ENCODE measurements around the gene ATAD3C.
A peak's percentile ranks its signal among the peaks of the same experiment; 100 is the strongest.
"Not testable (repeated sequence)": the region's sequence is repeated elsewhere in the genome, so short reads cannot be mapped to it uniquely, and the experiment has no call there.

Gene ATAD3C

GRCh38 chr1:1418464-1419362, 30.8 kb upstream of the ATAD3C start:
- no peak for DNase-seq (ENCODE audit: low spot score)

DNA sequence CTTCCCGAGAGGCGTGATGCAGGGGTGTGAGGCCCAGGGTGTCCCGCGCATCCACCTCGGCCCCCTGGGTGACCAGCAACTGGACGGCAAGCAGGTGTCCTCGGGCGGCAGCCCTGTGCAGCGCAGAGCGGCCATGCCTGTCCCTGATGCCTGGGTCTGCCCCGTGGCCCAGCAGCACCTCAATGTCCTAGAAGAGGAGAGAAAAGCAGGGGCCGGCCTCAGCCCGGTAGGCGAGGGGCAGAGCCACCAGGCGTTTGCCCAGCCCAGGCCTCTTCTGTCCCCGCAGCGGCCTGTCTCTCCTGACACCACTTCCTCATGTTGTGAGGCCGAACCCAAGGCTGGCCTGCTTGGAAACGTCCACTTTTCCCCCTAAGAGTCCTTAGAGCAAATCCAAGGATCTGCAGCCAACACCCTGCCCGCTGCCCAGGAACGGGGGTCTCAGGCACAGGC, 30.1 kb upstream of the ATAD3C start:
- DNase-seq (ENCODE audit: low spot score), result no peak

- DNase-seq (ENCODE audit: low spot score), result peak; percentile 73
Measured at GRCh38 chr1:1419813-1420653, 29.5 kb upstream of the ATAD3C start.

GRCh38 chr1:1420654-1421141, 28.8 kb upstream of the ATAD3C start:
- DNase-seq (ENCODE audit: low spot score), result peak; percentile 5

- DNase-seq (ENCODE audit: low spot score), result no peak
Measured at GRCh38 chr1:1421147-1421906, 28.2 kb upstream of the ATAD3C start, which contains the start of gene ANKRD65. ANKRD65 (minus strand) TSS chr1:1421276; CDS start chr1:1421005, 271 bp downstream.

GRCh38 chr1:1421907-1422464, 27.5 kb upstream of the ATAD3C start:
- peak; percentile 4 for DNase-seq (ENCODE audit: low spot score)

GRCh38 chr1:1422465-1423244, 26.8 kb upstream of the ATAD3C start:
- no peak for DNase-seq (ENCODE audit: low spot score)

DNA sequence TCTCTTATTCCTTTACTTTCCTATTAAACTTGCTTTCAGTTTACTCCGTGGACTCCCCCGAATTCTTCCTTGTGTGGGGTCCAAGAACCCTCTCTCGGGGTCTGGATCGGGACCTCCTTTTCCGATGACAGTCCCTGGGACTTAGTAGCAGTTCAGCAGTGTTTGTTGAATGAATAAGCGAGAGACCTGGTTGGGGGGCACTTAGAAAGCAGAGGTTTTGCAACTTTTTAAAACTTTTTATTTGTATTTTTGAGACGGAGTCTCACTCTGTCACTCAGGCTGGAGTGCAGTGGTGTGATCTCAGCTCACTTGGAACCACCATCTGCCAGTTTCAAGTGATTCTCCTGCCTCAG, 26.3 kb upstream of the ATAD3C start:
- DNase-seq (ENCODE audit: low spot score), result no peak

DNA sequence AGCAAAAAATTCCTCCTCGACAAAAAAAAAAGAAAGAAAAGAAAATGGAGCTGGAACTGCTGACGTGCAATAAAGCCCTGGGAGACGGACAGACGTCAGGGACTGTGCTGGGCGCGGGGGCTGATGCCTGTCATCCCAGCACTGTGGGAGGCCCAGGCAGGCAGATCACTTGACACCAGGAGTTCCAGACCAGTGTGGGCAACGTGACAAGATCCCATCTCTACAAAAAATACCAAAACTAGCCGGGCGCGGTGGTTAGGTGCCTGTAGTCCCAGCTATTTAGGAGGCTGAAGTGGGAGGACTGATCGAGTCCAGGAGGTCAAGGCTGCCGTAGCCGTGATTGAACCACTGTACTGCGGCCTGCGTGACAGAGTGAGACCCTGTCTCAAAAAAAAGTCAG, 24.8 kb upstream of the ATAD3C start:
- no peak for DNase-seq (ENCODE audit: low spot score)

DNA sequence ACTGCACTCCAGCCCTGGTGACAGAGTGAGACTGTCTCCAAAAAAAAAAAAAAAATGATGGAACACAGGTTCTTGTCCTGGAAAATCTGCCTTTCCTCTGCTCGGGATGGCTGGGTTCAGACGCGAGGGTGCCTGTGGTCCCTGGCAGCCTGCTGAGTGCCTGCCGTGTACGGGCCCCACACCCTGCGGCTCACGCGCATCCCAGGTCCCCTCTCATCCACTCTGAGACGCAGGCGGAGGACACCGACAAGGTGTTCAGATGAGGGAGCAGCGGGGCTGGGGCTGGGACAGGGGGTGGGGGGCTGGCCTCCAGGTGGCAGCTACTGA, 24.1 kb upstream of the ATAD3C start:
- no peak for DNase-seq (ENCODE audit: low spot score)

DNA sequence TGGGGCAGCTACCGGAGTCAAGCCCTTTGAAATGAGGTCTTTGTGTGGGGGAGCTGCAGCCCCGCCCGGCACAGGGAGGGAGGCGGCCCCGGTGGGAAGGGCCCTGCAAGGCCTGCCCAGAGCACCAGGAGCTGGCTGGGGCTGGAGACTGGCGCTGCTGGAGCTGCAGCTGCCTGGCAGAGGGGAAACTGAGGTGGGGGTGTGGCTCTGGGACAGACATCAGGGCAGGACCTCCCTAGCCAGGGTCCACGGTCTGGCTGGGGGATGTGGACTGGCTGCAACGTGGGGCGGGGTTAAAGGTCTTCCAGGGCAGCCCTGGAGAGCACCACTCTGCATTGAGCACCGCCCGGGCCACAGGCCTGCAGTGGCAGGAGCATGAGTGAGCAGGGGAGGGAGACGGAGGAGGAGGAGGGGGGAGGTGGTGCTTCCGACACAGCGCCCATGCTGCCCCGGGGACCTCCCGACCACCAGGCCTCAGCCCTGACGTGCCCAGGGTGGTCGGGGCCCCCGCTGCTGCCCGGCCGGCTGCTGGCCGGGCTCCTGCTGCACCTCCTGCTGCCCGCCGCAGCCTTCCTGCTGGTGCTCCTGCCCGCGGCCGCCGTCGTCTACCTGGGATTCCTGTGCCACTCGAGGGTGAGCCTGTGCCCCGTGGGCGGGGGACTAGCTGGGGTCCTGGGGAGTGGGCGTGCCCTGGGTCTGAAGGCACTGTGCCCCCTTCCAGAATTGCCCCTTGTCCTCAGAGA, 23.6 kb upstream of the ATAD3C start:
- DNase-seq (ENCODE audit: low spot score), result peak; percentile 6

DNA sequence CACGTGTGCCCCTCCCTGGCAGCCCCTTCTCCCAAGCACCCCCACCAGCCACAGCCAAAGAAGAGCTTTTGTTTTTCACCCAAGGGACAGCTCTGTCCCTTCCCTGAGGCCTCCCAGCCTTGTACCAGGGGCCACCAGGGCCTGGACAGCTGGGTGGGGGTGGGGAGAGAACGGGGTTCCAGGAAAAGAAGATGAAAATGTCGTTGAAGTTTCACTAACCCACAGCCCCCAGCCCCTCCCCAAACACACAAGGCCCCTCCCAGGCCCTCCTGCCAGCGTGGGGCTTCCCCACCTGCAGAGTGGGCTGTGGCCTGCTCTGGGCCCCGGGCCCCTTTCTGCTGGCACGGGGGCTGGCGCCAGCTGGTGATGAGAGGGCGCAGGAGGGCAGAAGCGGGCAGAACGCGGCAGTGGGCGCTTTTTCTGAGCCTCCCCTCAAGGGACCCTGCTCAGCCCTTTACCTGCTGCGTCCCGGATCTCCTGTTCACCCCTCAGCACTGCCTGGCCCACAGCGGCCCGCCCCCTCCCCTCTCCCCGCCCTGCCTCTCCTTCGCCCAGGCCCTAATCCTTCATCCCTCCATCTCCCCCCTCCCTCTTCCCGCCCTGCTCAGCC, 22.9 kb upstream of the ATAD3C start:
- DNase-seq (ENCODE audit: low spot score), result no peak

DNA sequence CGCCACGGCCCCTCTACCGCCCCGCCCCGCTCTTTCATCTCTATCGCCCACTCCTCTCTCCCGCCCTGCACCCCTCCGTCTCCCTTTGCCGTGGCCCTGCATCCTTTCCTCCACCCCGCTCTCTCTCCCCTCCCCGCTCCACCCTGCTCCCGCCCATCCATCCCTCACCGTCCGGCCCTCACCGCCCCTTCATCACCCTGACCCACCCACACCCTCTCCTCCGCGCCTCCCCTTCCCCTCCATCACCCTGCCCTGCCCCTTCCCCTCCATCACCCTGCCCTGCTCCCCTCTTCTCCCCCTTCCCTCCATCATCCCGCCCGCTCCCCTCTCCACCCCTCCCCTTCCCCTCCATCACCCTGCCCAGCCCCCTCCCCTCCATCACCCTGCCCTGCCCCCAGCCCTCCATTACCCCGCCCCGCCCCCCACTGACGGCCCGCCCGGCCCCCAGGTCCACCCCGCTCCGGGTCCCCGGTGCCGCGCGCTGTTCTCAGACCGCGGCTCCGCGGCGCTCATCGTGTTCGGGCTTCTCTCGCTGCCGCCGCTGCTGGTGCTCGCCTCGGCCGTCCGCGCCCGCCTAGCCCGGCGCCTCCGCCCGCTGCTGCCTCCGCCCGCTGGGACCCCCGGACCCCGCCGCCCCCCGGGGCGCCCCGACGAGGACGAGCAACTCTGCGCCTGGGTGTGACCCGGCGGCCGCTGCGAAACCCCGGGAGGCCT, 22.2 kb upstream of the ATAD3C start:
- DNase-seq (ENCODE audit: low spot score), result peak; percentile 69

- DNase-seq (ENCODE audit: low spot score), result no peak
Measured at GRCh38 chr1:1427820-1428148, 21.7 kb upstream of the ATAD3C start.

DNA sequence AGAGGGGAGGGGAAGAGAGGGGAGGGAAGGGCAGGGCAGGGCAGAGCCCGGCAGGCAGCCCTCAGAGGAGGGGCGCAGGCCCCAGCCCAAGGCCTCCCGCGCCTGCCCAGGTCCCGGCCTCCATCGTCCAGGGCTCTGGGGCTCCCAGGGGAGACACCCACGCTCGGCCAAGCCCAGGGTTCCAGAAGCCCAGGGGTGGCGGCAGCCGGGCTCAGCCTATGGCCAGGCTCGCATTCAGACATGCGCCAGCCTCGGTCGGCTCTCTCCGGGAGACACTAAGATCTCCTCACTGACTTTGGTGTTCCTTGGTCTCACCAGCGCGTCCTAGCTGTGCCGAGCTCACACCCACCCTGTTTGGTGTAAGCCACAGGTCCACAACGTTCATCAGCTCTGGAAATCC, 21.3 kb upstream of the ATAD3C start:
- no peak for DNase-seq (ENCODE audit: low spot score)

DNA sequence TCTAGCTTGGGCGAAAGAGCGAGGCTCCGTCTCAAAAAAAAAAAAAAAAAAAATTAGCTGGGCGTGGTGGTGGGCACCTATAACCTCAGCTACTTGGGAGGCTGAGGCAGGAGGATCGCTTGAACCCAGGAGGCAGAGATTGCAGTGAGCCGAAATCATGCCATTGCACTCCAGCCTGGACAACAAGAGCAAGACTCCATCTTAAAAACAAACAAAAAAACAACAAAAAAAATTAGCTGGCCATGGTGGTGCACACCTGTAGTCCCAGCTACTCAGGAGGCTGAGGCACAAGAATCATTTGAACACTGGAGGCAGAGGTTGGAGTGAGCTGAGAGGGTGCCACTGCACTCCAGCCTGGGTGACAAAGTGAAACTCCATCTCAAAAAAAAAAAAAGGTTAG, 20.5 kb upstream of the ATAD3C start:
- not testable (repeated sequence) for DNase-seq (ENCODE audit: low spot score)

DNA sequence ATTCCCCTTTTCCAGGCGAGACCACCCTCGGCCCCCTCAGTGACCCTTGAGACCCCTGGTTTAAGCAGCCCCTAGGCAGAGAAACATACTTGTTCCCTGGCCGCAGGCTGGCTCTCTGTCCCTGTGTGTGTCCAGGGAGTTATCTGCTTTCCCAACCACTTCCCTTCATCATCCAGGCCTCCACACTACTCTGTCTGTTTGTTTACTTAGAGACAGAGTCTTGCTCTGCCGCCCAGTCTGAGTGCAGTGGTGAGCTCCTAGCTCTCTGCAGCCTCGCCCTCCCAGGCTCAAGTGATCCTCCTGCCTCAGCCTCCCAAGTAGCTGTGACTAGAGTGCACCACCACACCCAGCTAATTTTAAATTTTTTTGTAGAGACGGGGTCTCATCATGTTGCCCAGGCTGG, 19.8 kb upstream of the ATAD3C start:
- no peak for DNase-seq (ENCODE audit: low spot score)

GRCh38 chr1:1430114-1430982, 19.1 kb upstream of the ATAD3C start:
- DNase-seq (ENCODE audit: low spot score), result peak; percentile 84
